Breast epithelium (tissue), 3 donors: Measurements from ENCODE around the gene CRTC3.

Experiments used
- CTCF ChIP-seq, 3 donors: fragments of 450-650 bp; IDR thresholded peaks; one replicate each; pipeline ENCODE4 v1.5.1; 2016 to 2017; ENCODE audit warnings: antibody characterized with exemption in 3 of 3, mild to moderate bottlenecking in 3 of 3, moderate library complexity in 3 of 3
- POLR2A ChIP-seq: fragments of 450-650 bp; IDR thresholded peaks from one replicate; pipeline ENCODE4 v1.6.1; 2016; ENCODE audit warnings: antibody characterized with exemption, mild to moderate bottlenecking, moderate library complexity
- POLR2AphosphoS5 ChIP-seq, 3 donors: sonication (generic); formaldehyde crosslinking; IDR thresholded peaks; one replicate each; pipeline ENCODE4 v1.6.1; 2017; ENCODE audit warnings: antibody characterized with exemption in 3 of 3

- TF ChIP-seq CTCF (IDR thresholded peaks at IDR 0.05): no peak
- no peak for TF ChIP-seq POLR2AphosphoS5 (IDR thresholded peaks at IDR 0.05)
- TF ChIP-seq POLR2A: no peak
Observed at GRCh38 chr15:90595763-90596155, 66.0 kb downstream of the CRTC3 start.
